T-helper 1 cell treated with Interleukin-12 subunit alpha and Interleukin-12 subunit beta and Interleukin-4 antibody, amounts not matched to agents 30 μg/mL and 1 μg/mL, for 36 hours (primary cell): ENCODE data around the gene YBEY.

Experiments used
- H3K27ac Mint-ChIP-seq: one replicate; pipeline ENCODE4 v1.8.0; 2021; ENCODE audit warnings: mild to moderate bottlenecking, mixed read lengths
- H3K27me3 Mint-ChIP-seq: one replicate; pipeline ENCODE4 v1.8.0; 2021; ENCODE audit warnings: low read depth, mixed read lengths
- H3K36me3 Mint-ChIP-seq: one replicate; pipeline ENCODE4 v1.8.0; 2021; ENCODE audit warnings: low read depth, mixed read lengths
- H3K4me1 Mint-ChIP-seq: one replicate; pipeline ENCODE4 v1.8.0; 2021; ENCODE audit warnings: low read depth, mixed read lengths
- H3K4me3 Mint-ChIP-seq: one replicate; pipeline ENCODE4 v1.8.0; 2021; ENCODE audit warnings: mild to moderate bottlenecking, moderate library complexity, mixed read lengths
- H3K9me3 Mint-ChIP-seq: one replicate; pipeline ENCODE4 v1.8.0; 2021; ENCODE audit warnings: mixed read lengths

The YBEY gene

GRCh38 chr21:46323710-46324389 lies 37.7 kb downstream of the YBEY start, which contains the start of the genes C21orf58 and PCNT:
C21orf58 (minus strand) TSS chr21:46323870; CDS start chr21:46322738, 1,132 bp downstream.
PCNT (plus strand) TSS chr21:46324156; CDS start chr21:46324229, 73 bp downstream.
- Mint-ChIP-seq H3K27ac (peak within 1 kb of the TSS; percentile 98), H3K4me3 (peak within 1 kb of the TSS; percentile 98), H3K4me1 (peaks cover 37% of the 10 kb centered on the region), H3K9me3 (no peaks in the 10 kb centered on the region), H3K27me3 (no peaks in the 10 kb centered on the region), H3K36me3 (peaks cover 20% of the 10 kb centered on the region)

GRCh38 chr21:46324390-46325072 lies 38.4 kb downstream of the YBEY start:
- Mint-ChIP-seq H3K9me3 (no peaks in the 10 kb centered on the region), H3K4me3 (peak overlapping the region; percentile 98), H3K4me1 (peaks cover 39% of the 10 kb centered on the region), H3K27me3 (no peaks in the 10 kb centered on the region), H3K36me3 (peaks cover 24% of the 10 kb centered on the region), H3K27ac (peak overlapping the region; percentile 69)

- H3K9me3 Mint-ChIP-seq = no peaks in the 10 kb centered on the region
- peak overlapping the region; percentile 69 for H3K27ac Mint-ChIP-seq
- H3K27me3 Mint-ChIP-seq = no peaks in the 10 kb centered on the region
- H3K36me3 Mint-ChIP-seq = peaks cover 24% of the 10 kb centered on the region
- H3K4me1 Mint-ChIP-seq = peaks cover 37% of the 10 kb centered on the region
- H3K4me3 Mint-ChIP-seq = peak overlapping the region; percentile 86
Measured at GRCh38 chr21:46325073-46325912, 39.2 kb downstream of the YBEY start.

GRCh38 chr21:46326110-46326703 lies 40.1 kb downstream of the YBEY start:
- Mint-ChIP-seq H3K4me1 (peaks cover 31% of the 10 kb centered on the region), H3K4me3 (peak overlapping the region; percentile 2), H3K9me3 (no peaks in the 10 kb centered on the region), H3K27me3 (no peaks in the 10 kb centered on the region), H3K27ac (peak overlapping the region; percentile 60), H3K36me3 (peaks cover 28% of the 10 kb centered on the region)

- Mint-ChIP-seq H3K4me1 (peaks cover 19% of the 10 kb centered on the region), H3K9me3 (no peaks in the 10 kb centered on the region), H3K27me3 (no peaks in the 10 kb centered on the region), H3K36me3 (peaks cover 24% of the 10 kb centered on the region), H3K27ac (no peak overlapping the region), H3K4me3 (no peak overlapping the region)
Measured at GRCh38 chr21:46327711-46328110, 41.6 kb downstream of the YBEY start.

- H3K36me3 Mint-ChIP-seq = peaks cover 24% of the 10 kb centered on the region
- H3K9me3 Mint-ChIP-seq = no peaks in the 10 kb centered on the region
- H3K4me1 Mint-ChIP-seq = peaks cover 18% of the 10 kb centered on the region
- no peak overlapping the region for H3K4me3 Mint-ChIP-seq
- H3K27ac Mint-ChIP-seq = no peak overlapping the region
- no peaks in the 10 kb centered on the region for H3K27me3 Mint-ChIP-seq
Measured at GRCh38 chr21:46328151-46328550, 42.0 kb downstream of the YBEY start.

- H3K27me3 Mint-ChIP-seq = no peaks in the 10 kb centered on the region
- no peak overlapping the region for H3K27ac Mint-ChIP-seq
- peaks cover 24% of the 10 kb centered on the region for H3K36me3 Mint-ChIP-seq
- H3K4me3 Mint-ChIP-seq = no peak overlapping the region
- peaks cover 18% of the 10 kb centered on the region for H3K4me1 Mint-ChIP-seq
- H3K9me3 Mint-ChIP-seq = no peaks in the 10 kb centered on the region
Measured at GRCh38 chr21:46329796-46330195, 43.7 kb downstream of the YBEY start.

- H3K9me3 Mint-ChIP-seq = no peaks in the 10 kb centered on the region
- H3K36me3 Mint-ChIP-seq = peaks cover 30% of the 10 kb centered on the region
- no peak overlapping the region for H3K27ac Mint-ChIP-seq
- H3K4me1 Mint-ChIP-seq = peaks cover 4% of the 10 kb centered on the region
- H3K27me3 Mint-ChIP-seq = no peaks in the 10 kb centered on the region
- no peak overlapping the region for H3K4me3 Mint-ChIP-seq
Measured at GRCh38 chr21:46334351-46335140, 48.4 kb downstream of the YBEY start.

- H3K9me3 Mint-ChIP-seq = no peaks in the 10 kb centered on the region
- no peak overlapping the region for H3K27ac Mint-ChIP-seq
- H3K4me3 Mint-ChIP-seq = no peak overlapping the region
- peaks cover 35% of the 10 kb centered on the region for H3K36me3 Mint-ChIP-seq
- H3K27me3 Mint-ChIP-seq = no peaks in the 10 kb centered on the region
- H3K4me1 Mint-ChIP-seq = peaks cover 4% of the 10 kb centered on the region
Measured at GRCh38 chr21:46336603-46337002, 50.5 kb downstream of the YBEY start.

- no peak overlapping the region for H3K4me3 Mint-ChIP-seq
- H3K27me3 Mint-ChIP-seq = no peaks in the 10 kb centered on the region
- peaks cover 4% of the 10 kb centered on the region for H3K4me1 Mint-ChIP-seq
- H3K9me3 Mint-ChIP-seq = no peaks in the 10 kb centered on the region
- no peak overlapping the region for H3K27ac Mint-ChIP-seq
- peaks cover 43% of the 10 kb centered on the region for H3K36me3 Mint-ChIP-seq
Measured at GRCh38 chr21:46340998-46341397, 54.9 kb downstream of the YBEY start.

GRCh38 chr21:46344219-46344915 lies 58.2 kb downstream of the YBEY start:
- Mint-ChIP-seq H3K9me3 (no peaks in the 10 kb centered on the region), H3K4me1 (no peaks in the 10 kb centered on the region), H3K27me3 (no peaks in the 10 kb centered on the region), H3K36me3 (peaks cover 37% of the 10 kb centered on the region), H3K4me3 (no peak overlapping the region), H3K27ac (no peak overlapping the region)

GRCh38 chr21:46345861-46346260 lies 59.7 kb downstream of the YBEY start:
- Mint-ChIP-seq H3K9me3 (no peaks in the 10 kb centered on the region), H3K36me3 (peaks cover 33% of the 10 kb centered on the region), H3K4me1 (no peaks in the 10 kb centered on the region), H3K4me3 (no peak overlapping the region), H3K27ac (no peak overlapping the region), H3K27me3 (no peaks in the 10 kb centered on the region)
